A549 (cell line): ENCODE results near the gene SYT6.
"Not testable (repeated sequence)": the region's sequence is repeated elsewhere in the genome, so short reads cannot be mapped to it uniquely, and the experiment has no call there.

Experiments
- CEBPB ChIP-seq, 2 experiments: fragments of >200 bp in 1 of 2; sonication (Bioruptor Twin) in 1 of 2; formaldehyde crosslinking in 1 of 2; IDR thresholded peaks; 2 replicates each; pipeline ENCODE4 v1.6.1; 2012 to 2016
- CTCF ChIP-seq: fragments of >200 bp; sonication (Bioruptor Twin); formaldehyde crosslinking; IDR thresholded peaks from 3 replicates; pipeline ENCODE4 v1.5.1; 2016
- EP300 ChIP-seq, 2 experiments: fragments of >200 bp; sonication (Bioruptor Twin); formaldehyde crosslinking; IDR thresholded peaks; 2 replicates in 1 of 2; 3 replicates in 1 of 2; pipeline ENCODE4 v1.6.1; 2016 to 2017
- ESRRA ChIP-seq: fragments of 150-350 bp; IDR thresholded peaks from 2 replicates; pipeline ENCODE4 v1.6.1; 2014; ENCODE audit warnings: mild to moderate bottlenecking, low read length, borderline replicate concordance
- NPAS2 ChIP-seq: fragments of 250-450 bp; sonication (Bioruptor Pico); IDR thresholded peaks from 2 replicates; pipeline ENCODE4 v1.8.0; 2022; ENCODE audit warnings: mild to moderate bottlenecking, moderate library complexity, borderline replicate concordance
- NR3C1 ChIP-seq: fragments of >200 bp; sonication (Bioruptor Twin); formaldehyde crosslinking; IDR thresholded peaks from 3 replicates; pipeline ENCODE4 v1.6.1; 2017
- SMC3 ChIP-seq: fragments of >200 bp; sonication (Bioruptor Twin); formaldehyde crosslinking; IDR thresholded peaks from 3 replicates; pipeline ENCODE4 v1.6.1; 2018; ENCODE audit warnings: inconsistent platforms
- ZFP36 ChIP-seq: fragments of 450-650 bp; IDR thresholded peaks from 2 replicates; pipeline ENCODE4 v1.6.1; 2014; ENCODE audit warnings: borderline replicate concordance; ENCODE audit not compliant: partially characterized antibody
- TF ChIP-seq, protein P1 (sequence below): fragments of >200 bp; sonication (Bioruptor Twin); formaldehyde crosslinking; IDR thresholded peaks from 3 replicates; pipeline ENCODE4 v1.6.1; 2016

- not testable (repeated sequence) for TF ChIP-seq CTCF; SMC3; ESRRA; CEBPB (IDR thresholded peaks at IDR 0.05); ZFP36; NR3C1; NPAS2 (CRISPR knock-in tag); EP300 (IDR thresholded peaks at IDR 0.05)
- TF ChIP-seq, protein P1, sequence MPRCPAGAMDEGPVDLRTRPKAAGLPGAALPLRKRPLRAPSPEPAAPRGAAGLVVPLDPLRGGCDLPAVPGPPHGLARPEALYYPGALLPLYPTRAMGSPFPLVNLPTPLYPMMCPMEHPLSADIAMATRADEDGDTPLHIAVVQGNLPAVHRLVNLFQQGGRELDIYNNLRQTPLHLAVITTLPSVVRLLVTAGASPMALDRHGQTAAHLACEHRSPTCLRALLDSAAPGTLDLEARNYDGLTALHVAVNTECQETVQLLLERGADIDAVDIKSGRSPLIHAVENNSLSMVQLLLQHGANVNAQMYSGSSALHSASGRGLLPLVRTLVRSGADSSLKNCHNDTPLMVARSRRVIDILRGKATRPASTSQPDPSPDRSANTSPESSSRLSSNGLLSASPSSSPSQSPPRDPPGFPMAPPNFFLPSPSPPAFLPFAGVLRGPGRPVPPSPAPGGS = not testable (repeated sequence)
Measured at GRCh38 chr1:114058236-114058635, 95.4 kb downstream of the SYT6 start.
